GM12865 (cell line): ENCODE measurements around the gene ZNF148.
A peak's percentile ranks its signal among the peaks of the same experiment; 100 is the strongest.
"Not testable (repeated sequence)": the region's sequence is repeated elsewhere in the genome, so short reads cannot be mapped to it uniquely, and the experiment has no call there.

Source experiments
- DNase-seq: peaks from one replicate; pipeline ENCODE4 v3.0.0; 2010; ENCODE audit warnings: low read depth
- H3K4me3 ChIP-seq: 2 replicates; pipeline ENCODE4 v1.5.1; 2011; ENCODE audit warnings: mild to moderate bottlenecking, low read depth, low read length, control low read depth
- TF ChIP-seq, protein P1 (sequence below): IDR thresholded peaks from 2 replicates; pipeline ENCODE4 v1.5.1; 2011; ENCODE audit warnings: low read length, control low read depth, low read depth, inconsistent platforms; ENCODE audit not compliant: insufficient read depth; ENCODE audit errors: missing control alignments

Gene ZNF148

DNA sequence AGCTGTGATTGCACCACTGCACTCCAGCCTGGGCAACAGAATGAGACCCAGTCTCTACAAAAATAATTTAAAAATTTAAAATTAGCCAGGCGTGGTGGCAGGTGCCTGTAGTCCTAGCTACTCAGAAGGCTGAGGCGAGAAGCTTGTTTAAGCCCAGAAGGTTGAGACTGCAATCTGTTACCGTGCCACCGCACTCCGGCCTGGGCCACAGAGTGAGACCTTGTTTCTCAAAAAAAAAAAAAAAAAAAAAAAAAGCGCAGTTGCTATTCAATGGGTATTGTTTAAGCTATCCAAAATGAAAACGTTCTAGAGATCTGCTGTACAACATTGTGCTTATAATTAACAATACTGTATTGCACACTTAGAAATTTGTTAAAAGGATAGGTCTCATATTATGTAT is 24.0 kb downstream of the ZNF148 start:
- H3K4me3 ChIP-seq: no peak overlapping the region
- TF ChIP-seq, protein P1, sequence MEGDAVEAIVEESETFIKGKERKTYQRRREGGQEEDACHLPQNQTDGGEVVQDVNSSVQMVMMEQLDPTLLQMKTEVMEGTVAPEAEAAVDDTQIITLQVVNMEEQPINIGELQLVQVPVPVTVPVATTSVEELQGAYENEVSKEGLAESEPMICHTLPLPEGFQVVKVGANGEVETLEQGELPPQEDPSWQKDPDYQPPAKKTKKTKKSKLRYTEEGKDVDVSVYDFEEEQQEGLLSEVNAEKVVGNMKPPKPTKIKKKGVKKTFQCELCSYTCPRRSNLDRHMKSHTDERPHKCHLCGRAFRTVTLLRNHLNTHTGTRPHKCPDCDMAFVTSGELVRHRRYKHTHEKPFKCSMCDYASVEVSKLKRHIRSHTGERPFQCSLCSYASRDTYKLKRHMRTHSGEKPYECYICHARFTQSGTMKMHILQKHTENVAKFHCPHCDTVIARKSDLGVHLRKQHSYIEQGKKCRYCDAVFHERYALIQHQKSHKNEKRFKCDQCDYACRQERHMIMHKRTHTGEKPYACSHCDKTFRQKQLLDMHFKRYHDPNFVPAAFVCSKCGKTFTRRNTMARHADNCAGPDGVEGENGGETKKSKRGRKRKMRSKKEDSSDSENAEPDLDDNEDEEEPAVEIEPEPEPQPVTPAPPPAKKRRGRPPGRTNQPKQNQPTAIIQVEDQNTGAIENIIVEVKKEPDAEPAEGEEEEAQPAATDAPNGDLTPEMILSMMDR: no peak
- DNase-seq: peak; percentile 61

DNA sequence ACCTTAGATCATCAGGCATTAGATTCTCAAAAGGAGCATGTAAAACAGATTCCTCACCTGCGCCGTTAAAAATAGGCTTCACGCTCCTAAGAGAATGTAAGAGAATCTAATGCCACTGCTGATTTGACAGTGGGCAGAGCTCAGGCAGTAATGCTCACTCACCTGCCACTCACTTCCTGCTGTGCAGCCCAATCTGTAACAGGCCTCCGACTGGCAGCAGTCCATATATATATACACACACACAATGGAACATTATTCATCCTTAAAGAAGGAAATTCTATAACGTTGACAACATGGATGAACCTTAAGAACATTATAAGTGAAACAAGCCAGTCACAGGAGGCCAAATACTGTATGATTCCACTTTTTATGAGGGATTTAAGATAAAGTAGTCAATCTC is 24.5 kb downstream of the ZNF148 start:
- TF ChIP-seq, protein P1: no peak

DNA sequence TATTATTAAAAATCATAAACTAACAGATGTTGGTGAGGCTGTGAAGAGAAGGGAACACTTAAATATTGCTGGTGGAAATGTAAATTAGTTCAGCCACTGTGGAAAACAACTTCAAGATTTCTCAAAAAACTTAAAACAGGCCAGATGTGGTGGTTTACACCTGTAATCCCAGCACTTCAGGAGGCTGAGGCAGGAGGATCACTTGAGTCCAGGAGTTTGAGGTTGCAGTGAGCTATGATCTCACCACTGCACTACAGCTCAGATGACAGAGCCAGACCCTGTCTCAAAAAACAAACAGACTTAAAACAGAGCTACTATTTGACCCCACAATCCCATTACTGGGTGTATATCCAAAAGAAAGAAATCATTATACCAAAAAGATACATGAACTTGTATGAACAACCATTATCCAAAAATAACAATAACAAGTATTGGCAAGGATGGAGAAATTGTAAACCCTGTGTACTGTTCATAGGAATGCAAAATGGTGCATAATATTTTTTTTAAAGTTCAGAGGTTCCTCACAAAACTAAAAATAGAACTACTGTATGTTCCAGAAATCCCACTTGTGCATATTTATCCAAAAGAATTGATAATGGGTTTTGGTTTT is 25.5 kb downstream of the ZNF148 start:
- no peak overlapping the region for H3K4me3 ChIP-seq
- TF ChIP-seq, protein P1: no peak
- no peak for DNase-seq

More for the DNA sequence above, 24.5 kb downstream of the ZNF148 start:
- DNase-seq: peak; percentile 32
- no peak overlapping the region for H3K4me3 ChIP-seq

DNA sequence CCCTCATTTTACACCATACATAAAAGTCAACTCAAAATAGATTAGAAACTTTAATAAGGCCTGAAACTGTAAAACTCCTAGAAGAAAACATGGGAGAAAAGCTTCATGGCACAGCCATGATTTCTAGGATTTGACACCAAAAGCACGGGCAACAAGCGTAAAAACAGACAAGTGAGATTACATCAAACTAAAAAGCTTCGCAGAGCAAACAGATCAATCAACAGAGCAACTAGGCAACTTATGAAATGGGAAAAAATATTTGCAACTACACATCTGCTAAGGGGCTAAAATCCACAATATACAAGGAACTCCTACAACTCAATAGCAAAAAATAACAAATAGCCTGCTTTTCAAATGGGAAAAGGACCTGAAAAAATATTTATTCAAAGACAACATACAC is 26.1 kb downstream of the ZNF148 start:
- TF ChIP-seq, protein P1: no peak
- DNase-seq: no peak
- no peak overlapping the region for H3K4me3 ChIP-seq

DNA sequence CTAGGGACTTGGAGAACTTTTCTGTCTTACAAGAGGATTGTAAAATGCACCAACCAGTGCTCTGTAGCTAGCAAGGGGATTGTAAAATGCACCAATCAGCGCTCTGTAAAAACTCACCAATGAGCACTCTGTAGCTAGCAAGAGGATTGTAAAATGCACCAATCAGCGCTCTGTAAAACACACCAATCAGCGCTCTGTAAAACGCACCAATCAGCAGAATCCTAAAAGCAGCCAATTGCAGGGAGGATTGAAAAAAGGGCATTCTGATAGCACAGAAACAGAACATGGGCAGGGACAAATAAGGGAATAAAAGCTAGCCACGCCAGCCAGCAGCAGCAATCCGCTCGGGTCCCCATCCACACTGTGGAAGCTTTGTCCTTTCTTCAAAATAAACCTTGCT is 31.8 kb downstream of the ZNF148 start:
- DNase-seq, H3K4me3 ChIP-seq: not testable (repeated sequence)

DNA sequence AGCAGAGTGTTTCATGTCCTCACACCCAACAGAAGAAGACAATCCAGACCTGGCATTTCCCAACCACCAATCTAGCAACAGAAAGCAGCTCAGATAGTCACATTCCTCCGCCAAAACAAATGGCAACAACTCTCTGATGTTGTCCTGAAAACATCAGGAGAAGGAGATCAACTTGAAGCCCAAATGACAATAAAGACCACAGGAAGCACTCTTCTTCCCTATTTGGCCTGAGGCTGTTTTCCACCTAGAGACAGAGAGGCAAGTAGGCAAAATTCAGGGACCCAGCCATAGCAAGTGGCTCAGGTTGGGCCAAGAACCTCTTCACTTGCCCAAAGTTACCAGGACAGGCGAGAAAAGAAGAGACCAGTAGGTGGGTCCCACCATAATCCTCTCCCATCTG is 35.0 kb downstream of the ZNF148 start:
- H3K4me3 ChIP-seq: no peak overlapping the region
- TF ChIP-seq, protein P1: no peak
- DNase-seq: no peak

DNA sequence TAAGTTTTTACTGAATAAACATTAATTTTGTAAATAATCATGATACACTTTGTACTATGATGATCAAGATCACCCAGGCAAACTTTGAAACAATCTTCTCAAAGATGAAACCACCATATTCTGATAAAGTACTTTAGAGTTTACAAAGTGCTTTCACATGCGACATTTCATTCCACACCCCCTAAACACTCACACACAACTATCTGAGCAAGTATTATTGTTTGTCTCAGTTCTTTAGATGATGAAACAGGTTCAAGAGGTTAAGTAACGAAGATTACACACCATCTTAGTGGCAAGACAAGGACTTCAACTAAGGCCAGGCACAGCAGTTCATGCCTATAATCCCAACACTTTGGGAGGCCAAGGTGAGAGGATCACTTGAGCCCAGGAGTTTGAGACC is 37.6 kb downstream of the ZNF148 start:
- no peak overlapping the region for H3K4me3 ChIP-seq
- DNase-seq: no peak
- TF ChIP-seq, protein P1: no peak
